Karpas-422 (cell line): ENCODE data around the gene KCNIP1. TPM values are rescaled to one million over a fixed set of nuclear protein-coding genes. Genes with fewer than 3 reads are reported as not detected.
A peak's percentile ranks its signal among the peaks of the same experiment; 100 is the strongest.

ENCODE experiments used
- DNase-seq: peaks from one replicate; pipeline ENCODE4 v3.0.0-alpha.2; 2015
- H2AFZ ChIP-seq: fragments of 200-600 bp; sonication (generic); 2 replicates; pipeline ENCODE4 v1.6.1; 2014; ENCODE audit warnings: antibody characterized with exemption, low read length, mixed read lengths
- H3K27ac ChIP-seq: fragments of 200-600 bp; sonication (generic); 2 replicates; pipeline ENCODE4 v1.5.1; 2014; ENCODE audit warnings: mild to moderate bottlenecking, low read length, moderate library complexity
- H3K27me3 ChIP-seq: fragments of 200-600 bp; sonication (generic); 2 replicates; pipeline ENCODE4 v1.6.1; 2014; ENCODE audit warnings: low read length, mixed read lengths
- H3K36me3 ChIP-seq: fragments of 200-600 bp; sonication (generic); 2 replicates; pipeline ENCODE4 v1.6.1; 2014; ENCODE audit warnings: low read length, mixed read lengths; ENCODE audit not compliant: insufficient read depth
- H3K4me1 ChIP-seq: fragments of 200-600 bp; sonication (generic); 2 replicates; pipeline ENCODE4 v1.6.1; 2014; ENCODE audit warnings: mild to moderate bottlenecking, low read length, mixed read lengths
- H3K4me2 ChIP-seq: fragments of 200-600 bp; sonication (generic); 2 replicates; pipeline ENCODE4 v1.6.1; 2014; ENCODE audit warnings: low read length, low read depth, mild to moderate bottlenecking; ENCODE audit not compliant: poor library complexity, severe bottlenecking
- H3K4me3 ChIP-seq: fragments of 200-600 bp; sonication (generic); 2 replicates; pipeline ENCODE4 v1.5.1; 2014; ENCODE audit warnings: mild to moderate bottlenecking, antibody characterized with exemption, low read length, mixed read lengths
- H3K79me2 ChIP-seq: fragments of 200-600 bp; sonication (generic); 2 replicates; pipeline ENCODE4 v1.6.1; 2014; ENCODE audit warnings: mild to moderate bottlenecking, low read length, mixed read lengths
- H3K9ac ChIP-seq: fragments of 200-600 bp; sonication (generic); 2 replicates; pipeline ENCODE4 v1.6.0; 2014; ENCODE audit warnings: low read length
- H3K9me2 ChIP-seq: fragments of 200-600 bp; sonication (generic), shearing (Covaris generic); replicated peaks from 2 replicates; pipeline ENCODE4 v1.6.0; 2014; ENCODE audit warnings: mild to moderate bottlenecking, low read length, moderate library complexity; ENCODE audit not compliant: insufficient read depth
- H3K9me3 ChIP-seq: fragments of 300-700, 200-600 bp; sonication (generic); 2 replicates; pipeline ENCODE4 v1.6.1; 2014; ENCODE audit warnings: low read length, mixed read lengths
- H4K20me1 ChIP-seq: fragments of 200-600 bp; sonication (generic); 2 replicates; pipeline ENCODE4 v1.6.1; 2014; ENCODE audit warnings: mild to moderate bottlenecking, antibody characterized with exemption, low read length, low read depth; ENCODE audit not compliant: insufficient read depth
- total RNA-seq: library from RNA; depleted of rRNA; stranded (reverse); fragments of >200 nt; shearing (Covaris generic); gene quantifications from 2 replicates; pipeline ENCODE4 v1.2.3, GENCODE V29; 2014; ENCODE audit warnings: low replicate concordance

The KCNIP1 gene
- total RNA-seq, 1 experiment from 2014 or later, result not detected

DNA sequence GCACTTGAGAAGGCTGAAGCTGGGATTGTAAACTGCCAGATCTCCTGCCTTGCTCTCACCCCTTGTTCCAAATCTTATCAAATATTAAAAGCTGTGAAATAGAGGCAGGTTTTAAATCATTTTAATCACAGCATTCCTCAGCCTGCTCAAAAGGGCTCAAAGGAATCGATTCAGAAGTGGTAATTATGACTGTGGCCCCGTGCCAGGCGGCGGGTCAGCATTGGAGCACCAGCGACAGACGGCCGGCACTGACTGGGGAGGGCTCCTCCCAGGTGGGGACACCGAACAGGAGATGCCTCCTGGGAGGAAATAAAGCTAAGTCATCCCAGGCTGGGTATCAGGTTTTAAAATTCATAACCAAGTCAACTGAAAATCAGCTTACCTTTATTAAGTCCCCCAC lies 66.7 kb downstream of the KCNIP1 start:
- Histone ChIP-seq H3K9me3 (no peaks in the 10 kb centered on the region), H3K9ac (no peak overlapping the region), H3K4me3 (no peak overlapping the region), H4K20me1 (no peaks in the 10 kb centered on the region), H3K9me2 (no peaks in the 10 kb centered on the region), H3K4me2 (no peak overlapping the region), H3K36me3 (no peaks in the 10 kb centered on the region), H3K27me3 (no peaks in the 10 kb centered on the region), H2AFZ (no peak overlapping the region), H3K27ac (no peak overlapping the region), H3K4me1 (peaks cover 2% of the 10 kb centered on the region), H3K79me2 (no peaks in the 10 kb centered on the region)
- DNase-seq, result no peak

DNA sequence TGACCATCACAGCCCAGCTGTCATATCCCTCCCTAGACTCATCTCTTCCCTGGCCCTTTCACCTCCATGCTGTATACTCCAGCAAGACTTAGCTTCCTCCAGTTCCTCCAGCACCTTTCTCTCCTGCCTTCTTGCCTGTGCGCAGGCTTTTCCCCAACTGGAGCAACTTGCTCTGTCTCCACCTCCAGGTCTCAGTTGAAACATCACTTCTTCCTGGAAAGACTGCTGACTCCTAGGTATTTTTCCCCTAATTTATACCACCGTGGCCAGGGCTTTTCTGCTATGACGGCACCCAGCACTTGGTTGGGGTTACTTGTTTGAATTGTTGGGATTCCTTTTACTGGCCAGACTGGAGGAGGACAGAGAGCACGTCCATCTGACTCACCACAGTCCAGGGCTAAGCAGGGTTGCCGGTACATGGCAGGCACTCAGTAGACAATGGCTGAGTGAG lies 67.5 kb downstream of the KCNIP1 start:
- H3K4me2 ChIP-seq, result no peak overlapping the region
- H3K9me2 ChIP-seq, result no peaks in the 10 kb centered on the region
- no peaks in the 10 kb centered on the region; the same call in 1 of the 2 replicates for H3K4me1 ChIP-seq
- no peak overlapping the region for H2AFZ ChIP-seq
- H3K79me2 ChIP-seq, result no peaks in the 10 kb centered on the region
- no peak overlapping the region for H3K9ac ChIP-seq
- no peaks in the 10 kb centered on the region for H4K20me1 ChIP-seq
- no peaks in the 10 kb centered on the region for H3K27me3 ChIP-seq
- no peaks in the 10 kb centered on the region for H3K36me3 ChIP-seq
- H3K4me3 ChIP-seq, result no peak overlapping the region
- H3K27ac ChIP-seq, result no peak overlapping the region
- H3K9me3 ChIP-seq, result no peaks in the 10 kb centered on the region
- no peak for DNase-seq

DNA sequence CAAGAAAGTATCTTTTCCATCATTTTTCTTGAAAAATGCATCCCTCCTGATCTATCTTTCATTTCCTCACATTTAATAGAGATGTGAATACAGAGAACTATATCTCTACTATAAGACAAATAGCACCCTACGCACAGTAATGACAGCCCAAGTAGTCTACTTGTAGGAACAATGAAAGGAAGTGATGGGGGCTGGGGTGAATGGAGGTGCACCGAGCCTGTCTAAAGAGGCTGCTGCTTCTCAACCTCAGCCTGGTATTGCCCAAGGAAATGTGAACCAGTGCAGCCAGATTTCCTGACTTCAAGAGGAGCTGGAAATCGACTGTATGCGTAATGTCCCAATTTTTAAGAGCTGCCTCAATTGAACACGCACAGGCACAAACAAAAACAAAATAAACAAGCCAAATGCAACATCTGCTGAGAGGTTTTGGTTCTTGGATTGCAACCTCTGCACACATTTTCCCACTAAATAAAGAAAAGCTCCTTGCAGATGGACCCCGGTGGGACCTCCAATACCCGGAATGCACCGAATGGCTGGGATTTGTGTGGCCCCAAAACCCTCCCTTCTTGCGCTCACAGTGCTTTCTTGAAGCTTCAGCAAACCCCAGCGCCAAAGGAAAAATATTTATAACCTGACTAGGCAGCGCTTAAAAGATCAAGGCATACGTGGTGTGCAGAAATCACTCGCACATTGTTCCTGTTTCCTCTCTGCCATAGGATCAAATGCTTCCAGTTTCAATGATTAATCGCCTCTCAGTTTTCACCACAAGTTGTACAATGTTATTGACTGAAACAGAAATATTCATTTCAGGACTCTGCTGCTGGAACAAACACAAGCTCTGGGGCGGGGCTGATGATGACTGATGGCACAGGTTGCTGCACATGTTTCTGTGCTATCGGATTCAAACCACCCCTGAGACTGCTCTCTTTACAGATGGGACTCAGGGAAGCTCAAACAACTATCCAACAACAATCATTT lies 68.3 kb downstream of the KCNIP1 start:
- no peak overlapping the region for H3K4me3 ChIP-seq
- H3K9me3 ChIP-seq, result no peaks in the 10 kb centered on the region
- H3K9ac ChIP-seq, result no peak overlapping the region
- H4K20me1 ChIP-seq, result no peaks in the 10 kb centered on the region
- H3K27ac ChIP-seq, result no peak overlapping the region
- H3K79me2 ChIP-seq, result no peaks in the 10 kb centered on the region
- no peak for DNase-seq
- peak overlapping the region; percentile 11 for H3K4me2 ChIP-seq
- no peaks in the 10 kb centered on the region for H3K27me3 ChIP-seq
- no peaks in the 10 kb centered on the region; the same call in 1 of the 2 replicates for H3K4me1 ChIP-seq
- no peaks in the 10 kb centered on the region for H3K36me3 ChIP-seq
- H3K9me2 ChIP-seq, result no peaks in the 10 kb centered on the region
- no peak overlapping the region for H2AFZ ChIP-seq

DNA sequence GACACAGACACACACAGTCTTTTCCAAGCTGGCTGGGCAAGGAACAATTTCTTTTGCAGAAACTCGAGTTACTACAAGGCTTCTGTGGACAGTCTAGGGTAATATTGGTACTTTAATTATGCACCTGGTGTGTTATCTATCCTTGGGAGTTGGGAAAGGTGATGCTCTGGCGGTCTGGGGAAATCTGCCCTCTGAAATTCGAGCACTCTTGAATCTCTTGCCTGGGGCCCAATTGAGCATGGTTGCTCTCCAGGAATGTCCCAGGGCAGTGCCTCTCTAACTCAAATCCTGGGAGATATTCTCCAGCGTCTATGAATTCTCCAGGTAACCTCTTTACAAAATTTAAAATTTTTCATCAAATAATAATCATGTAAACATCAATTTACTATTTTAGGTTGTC lies 69.3 kb downstream of the KCNIP1 start:
- H3K4me2 ChIP-seq, result no peak overlapping the region
- H3K4me1 ChIP-seq, result no peaks in the 10 kb centered on the region; the same call in 1 of the 2 replicates
- H4K20me1 ChIP-seq, result no peaks in the 10 kb centered on the region
- H3K79me2 ChIP-seq, result no peaks in the 10 kb centered on the region
- no peak for DNase-seq
- H3K9ac ChIP-seq, result no peak overlapping the region
- H3K27ac ChIP-seq, result no peak overlapping the region
- no peaks in the 10 kb centered on the region for H3K27me3 ChIP-seq
- H2AFZ ChIP-seq, result no peak overlapping the region
- H3K36me3 ChIP-seq, result no peaks in the 10 kb centered on the region
- H3K9me3 ChIP-seq, result no peaks in the 10 kb centered on the region
- H3K4me3 ChIP-seq, result no peak overlapping the region
- H3K9me2 ChIP-seq, result no peaks in the 10 kb centered on the region

DNA sequence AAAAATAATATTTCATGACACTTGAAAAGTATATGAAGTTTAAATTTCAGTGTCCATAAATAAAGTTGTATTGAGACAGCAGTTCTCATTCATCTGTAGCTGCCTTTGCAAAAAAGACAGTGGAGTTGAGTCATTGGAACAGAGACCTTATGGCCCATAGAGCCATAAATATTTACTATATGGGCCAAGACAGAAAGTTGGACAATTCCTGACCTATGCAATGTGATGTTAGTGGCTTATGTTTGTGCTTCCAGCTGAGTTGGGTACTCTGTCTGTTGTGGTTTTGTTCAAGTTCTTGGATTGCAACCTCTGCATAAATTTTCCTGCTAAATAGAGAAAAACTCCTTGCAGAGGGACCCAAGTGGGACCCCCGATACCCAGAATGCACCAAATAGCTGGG lies 69.8 kb downstream of the KCNIP1 start:
- Histone ChIP-seq H3K9ac (no peak overlapping the region), H3K27ac (no peak overlapping the region), H3K36me3 (no peaks in the 10 kb centered on the region), H4K20me1 (no peaks in the 10 kb centered on the region), H2AFZ (no peak overlapping the region), H3K9me3 (no peaks in the 10 kb centered on the region), H3K9me2 (no peaks in the 10 kb centered on the region), H3K27me3 (no peaks in the 10 kb centered on the region), H3K79me2 (no peaks in the 10 kb centered on the region), H3K4me3 (no peak overlapping the region), H3K4me1 (no peaks in the 10 kb centered on the region; the same call in 1 of the 2 replicates), H3K4me2 (no peak overlapping the region)
- no peak for DNase-seq

DNA sequence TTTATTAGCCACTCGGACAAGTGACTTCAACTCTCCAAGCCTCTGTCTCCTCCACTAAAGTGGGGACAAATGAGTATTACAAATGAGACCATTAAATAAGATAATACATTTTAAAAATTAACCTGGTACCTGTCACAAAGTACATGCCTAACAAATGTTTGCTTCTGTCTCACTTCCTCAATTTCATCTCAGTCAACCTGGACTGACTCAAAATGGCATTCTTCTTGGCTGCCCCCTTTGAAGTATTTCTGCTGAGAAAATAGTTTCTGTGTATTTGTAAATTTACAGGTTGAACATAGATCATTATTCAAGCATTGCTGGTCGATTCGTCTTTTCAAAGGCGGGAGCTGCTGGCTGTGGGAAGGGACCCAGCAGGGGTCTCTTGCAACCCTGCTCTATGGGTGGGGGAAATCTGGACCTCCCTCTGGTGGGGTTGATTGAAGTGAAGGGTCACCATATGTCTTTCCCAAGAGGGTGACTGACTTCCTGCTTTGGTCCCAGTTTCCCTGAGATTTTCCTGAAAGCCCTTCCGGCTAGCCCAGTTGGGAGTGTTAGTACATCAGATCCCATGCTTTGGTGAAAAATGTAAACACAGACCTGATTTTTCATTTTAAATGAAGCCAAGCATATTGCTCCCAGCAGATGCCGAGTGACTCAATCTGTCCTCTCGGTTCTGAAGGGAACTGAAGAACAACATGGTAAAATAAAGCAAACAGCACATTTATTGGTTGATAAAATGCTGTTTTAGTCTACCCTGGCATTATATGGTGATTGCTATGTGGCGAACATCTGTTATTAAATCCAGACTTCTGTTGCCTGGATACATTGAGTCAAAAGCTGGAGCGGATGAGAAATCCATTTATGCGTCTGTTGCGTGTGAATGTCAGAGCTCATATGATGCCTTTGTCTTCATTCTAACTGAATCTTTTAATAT lies 73.0 kb downstream of the KCNIP1 start:
- peaks cover 3% of the 10 kb centered on the region for H3K4me1 ChIP-seq
- no peak overlapping the region for H2AFZ ChIP-seq
- no peaks in the 10 kb centered on the region for H4K20me1 ChIP-seq
- DNase-seq, result no peak
- H3K79me2 ChIP-seq, result no peaks in the 10 kb centered on the region
- no peak overlapping the region for H3K4me3 ChIP-seq
- H3K9me2 ChIP-seq, result no peaks in the 10 kb centered on the region
- no peaks in the 10 kb centered on the region for H3K36me3 ChIP-seq
- H3K27me3 ChIP-seq, result no peaks in the 10 kb centered on the region
- no peaks in the 10 kb centered on the region for H3K9me3 ChIP-seq
- H3K9ac ChIP-seq, result no peak overlapping the region
- H3K4me2 ChIP-seq, result no peak overlapping the region
- H3K27ac ChIP-seq, result no peak overlapping the region

DNA sequence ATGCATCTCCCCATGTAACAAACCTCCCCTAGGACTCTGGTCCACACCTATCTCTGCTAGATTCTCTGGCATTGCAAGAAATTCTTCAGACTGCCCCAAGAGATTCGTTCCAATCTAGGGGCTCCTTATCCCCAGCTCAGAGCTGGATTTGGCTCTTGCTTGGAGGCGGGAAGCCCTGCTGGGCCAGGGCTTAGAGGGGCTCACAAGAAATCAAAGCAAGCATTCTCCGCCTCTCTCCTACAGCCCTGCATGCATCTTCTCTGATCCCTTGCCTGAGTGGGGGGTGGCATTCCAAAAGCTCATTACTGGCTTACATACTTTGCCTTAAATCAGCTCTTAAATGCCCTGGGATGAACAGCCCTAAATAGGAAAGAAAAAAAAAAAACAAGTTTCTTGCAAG lies 75.8 kb downstream of the KCNIP1 start:
- Histone ChIP-seq H4K20me1 (no peaks in the 10 kb centered on the region), H2AFZ (no peak overlapping the region), H3K4me3 (no peak overlapping the region), H3K9me2 (no peaks in the 10 kb centered on the region), H3K9ac (no peak overlapping the region), H3K36me3 (no peaks in the 10 kb centered on the region), H3K9me3 (no peaks in the 10 kb centered on the region), H3K27me3 (no peaks in the 10 kb centered on the region), H3K79me2 (no peaks in the 10 kb centered on the region), H3K4me1 (peaks cover 6% of the 10 kb centered on the region), H3K27ac (no peak overlapping the region), H3K4me2 (no peak overlapping the region)
- DNase-seq, result no peak

DNA sequence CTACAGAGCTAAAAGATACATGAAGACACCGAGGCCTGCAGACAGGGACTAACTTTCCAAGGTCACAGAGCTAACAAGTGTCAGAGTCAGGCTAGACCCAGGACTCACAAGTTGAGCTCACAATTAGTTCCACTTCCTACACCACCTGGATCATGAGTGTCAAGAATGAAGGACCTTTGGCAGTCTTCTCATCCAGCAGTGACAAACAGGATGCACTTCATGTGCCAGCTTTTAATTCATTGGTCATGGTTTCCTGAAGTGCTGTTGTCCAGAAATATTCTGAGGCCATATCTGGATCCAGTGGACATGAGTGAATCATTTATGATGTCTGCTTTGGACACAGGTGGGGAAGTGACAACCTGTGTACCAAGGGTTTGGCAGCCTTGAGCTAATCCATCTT lies 77.4 kb downstream of the KCNIP1 start:
- H4K20me1 ChIP-seq, result no peaks in the 10 kb centered on the region
- no peaks in the 10 kb centered on the region for H3K9me3 ChIP-seq
- H3K4me2 ChIP-seq, result no peak overlapping the region
- no peak overlapping the region for H2AFZ ChIP-seq
- no peak overlapping the region for H3K27ac ChIP-seq
- H3K9ac ChIP-seq, result no peak overlapping the region
- H3K4me3 ChIP-seq, result no peak overlapping the region
- no peak for DNase-seq
- peaks cover 6% of the 10 kb centered on the region for H3K4me1 ChIP-seq
- H3K79me2 ChIP-seq, result no peaks in the 10 kb centered on the region
- no peaks in the 10 kb centered on the region for H3K36me3 ChIP-seq
- no peaks in the 10 kb centered on the region for H3K27me3 ChIP-seq
- H3K9me2 ChIP-seq, result no peaks in the 10 kb centered on the region
